Liver (tissue), 3 donors: ENCODE measurements around the gene KRT37.

Experiments used
- GABPA ChIP-seq, 2 donors: IDR thresholded peaks in 1 of 2; conservative IDR thresholded peaks in 1 of 2; 2 replicates each; pipeline ENCODE4 v1.6.1; 2016; ENCODE audit warnings: antibody characterized with exemption in 2 of 2, mild to moderate bottlenecking in 1 of 2, moderate library complexity in 1 of 2
- YY1 ChIP-seq: IDR thresholded peaks from 2 replicates; pipeline ENCODE4 v1.6.1; 2016; ENCODE audit warnings: antibody characterized with exemption, mild to moderate bottlenecking
- TF ChIP-seq, protein P1 (sequence below): fragments of 150-350 bp; IDR thresholded peaks from 2 replicates; pipeline ENCODE4 v1.5.1; 2017; ENCODE audit warnings: improper control_type of control experiment, low read depth, low read length; ENCODE audit not compliant: missing input control
- TF ChIP-seq, protein P2 (sequence below): IDR thresholded peaks from 2 replicates; pipeline ENCODE4 v1.6.1; 2016; ENCODE audit warnings: antibody characterized with exemption
- donor health status: healthy.
- donor health status: healthy.

DNA sequence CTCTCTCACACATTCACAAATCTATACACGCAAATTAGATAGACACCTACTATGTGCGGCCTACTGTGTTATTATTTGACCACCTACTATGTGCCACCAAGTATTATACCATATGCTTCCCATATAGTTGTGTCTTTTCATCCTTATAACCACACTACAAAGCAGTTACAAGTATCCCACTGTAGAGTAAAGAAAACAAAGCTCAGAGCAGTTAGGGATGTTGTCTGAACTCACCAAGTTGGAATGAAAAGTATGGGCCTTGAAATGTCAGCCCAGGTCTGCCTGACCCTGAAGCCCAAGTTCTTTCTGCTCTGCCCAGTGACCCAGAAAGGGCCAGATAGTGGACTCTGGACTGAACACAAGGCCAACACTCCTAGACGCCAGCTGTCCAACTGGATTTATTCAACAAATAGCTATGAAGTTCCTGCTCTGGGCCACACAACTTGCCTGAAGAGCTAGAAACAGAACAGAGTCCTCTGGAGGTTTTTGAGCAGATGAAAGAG is 8.5 kb downstream of the KRT37 start:
- TF ChIP-seq, protein P1, sequence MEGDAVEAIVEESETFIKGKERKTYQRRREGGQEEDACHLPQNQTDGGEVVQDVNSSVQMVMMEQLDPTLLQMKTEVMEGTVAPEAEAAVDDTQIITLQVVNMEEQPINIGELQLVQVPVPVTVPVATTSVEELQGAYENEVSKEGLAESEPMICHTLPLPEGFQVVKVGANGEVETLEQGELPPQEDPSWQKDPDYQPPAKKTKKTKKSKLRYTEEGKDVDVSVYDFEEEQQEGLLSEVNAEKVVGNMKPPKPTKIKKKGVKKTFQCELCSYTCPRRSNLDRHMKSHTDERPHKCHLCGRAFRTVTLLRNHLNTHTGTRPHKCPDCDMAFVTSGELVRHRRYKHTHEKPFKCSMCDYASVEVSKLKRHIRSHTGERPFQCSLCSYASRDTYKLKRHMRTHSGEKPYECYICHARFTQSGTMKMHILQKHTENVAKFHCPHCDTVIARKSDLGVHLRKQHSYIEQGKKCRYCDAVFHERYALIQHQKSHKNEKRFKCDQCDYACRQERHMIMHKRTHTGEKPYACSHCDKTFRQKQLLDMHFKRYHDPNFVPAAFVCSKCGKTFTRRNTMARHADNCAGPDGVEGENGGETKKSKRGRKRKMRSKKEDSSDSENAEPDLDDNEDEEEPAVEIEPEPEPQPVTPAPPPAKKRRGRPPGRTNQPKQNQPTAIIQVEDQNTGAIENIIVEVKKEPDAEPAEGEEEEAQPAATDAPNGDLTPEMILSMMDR: no peak
- no peak for TF ChIP-seq YY1
- no peak for TF ChIP-seq GABPA (IDR thresholded peaks at IDR 0.05 in 1 of 2, conservative IDR thresholded peaks at IDR 0.05 in 1 of 2)
- TF ChIP-seq, protein P2, sequence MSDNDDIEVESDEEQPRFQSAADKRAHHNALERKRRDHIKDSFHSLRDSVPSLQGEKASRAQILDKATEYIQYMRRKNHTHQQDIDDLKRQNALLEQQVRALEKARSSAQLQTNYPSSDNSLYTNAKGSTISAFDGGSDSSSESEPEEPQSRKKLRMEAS: peak; percentile 21
